Stimulated activated CD4-positive, alpha-beta T cell treated with anti-CD3 and anti-CD28 coated beads, Interleukin-1b, Interleukin-23, amount 100 ng/mL, for 48 hours (primary cell): ENCODE data around the gene MESP2.

Source experiments
- DNase-seq: peaks from one replicate; pipeline ENCODE4 v3.0.0-alpha.2; 2020

The MESP2 gene

GRCh38 chr15:89756897-89757296 lies 19.2 kb upstream of the MESP2 start:
- DNase-seq, result no peak

DNA sequence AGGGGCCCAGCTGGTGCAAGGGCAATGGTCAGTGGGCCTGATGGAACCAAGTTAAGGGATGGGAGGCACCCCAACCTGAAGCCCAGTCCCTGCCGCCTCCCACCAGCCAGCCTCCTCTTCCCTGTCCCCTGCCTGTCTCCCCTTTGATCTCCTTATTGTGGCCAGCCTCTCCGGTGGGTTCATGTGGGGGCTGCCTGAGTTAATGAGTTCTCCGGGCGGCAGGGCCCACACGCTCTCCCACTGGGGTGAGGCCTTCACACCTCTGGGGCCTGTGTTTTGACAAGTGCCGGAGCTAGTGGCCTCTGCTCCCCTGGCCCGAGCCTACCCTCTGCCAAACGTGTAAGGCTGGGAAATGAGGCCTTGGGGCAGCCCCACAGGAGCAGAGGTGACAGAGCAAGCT lies 17.8 kb upstream of the MESP2 start:
- DNase-seq, result no peak

DNA sequence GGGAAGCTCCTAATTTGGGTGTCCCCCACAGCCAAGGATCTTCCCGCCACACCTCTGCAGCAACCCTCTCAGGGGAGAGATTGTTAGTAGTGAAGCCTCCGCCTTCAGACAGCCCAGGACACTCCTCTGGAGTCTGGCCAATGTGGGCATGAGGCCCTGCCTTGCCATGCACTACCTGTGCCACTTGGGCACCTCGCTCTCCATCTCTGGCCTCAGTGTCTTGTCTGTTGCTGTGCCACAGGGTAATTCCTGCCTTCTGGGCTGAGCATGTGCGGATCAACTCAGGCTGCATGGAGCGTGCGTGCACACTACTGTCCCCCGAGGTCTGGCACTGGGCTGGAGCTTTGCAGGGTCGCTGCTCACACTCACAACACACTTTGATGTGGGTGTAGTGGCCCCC lies 17.2 kb upstream of the MESP2 start:
- no peak for DNase-seq

DNA sequence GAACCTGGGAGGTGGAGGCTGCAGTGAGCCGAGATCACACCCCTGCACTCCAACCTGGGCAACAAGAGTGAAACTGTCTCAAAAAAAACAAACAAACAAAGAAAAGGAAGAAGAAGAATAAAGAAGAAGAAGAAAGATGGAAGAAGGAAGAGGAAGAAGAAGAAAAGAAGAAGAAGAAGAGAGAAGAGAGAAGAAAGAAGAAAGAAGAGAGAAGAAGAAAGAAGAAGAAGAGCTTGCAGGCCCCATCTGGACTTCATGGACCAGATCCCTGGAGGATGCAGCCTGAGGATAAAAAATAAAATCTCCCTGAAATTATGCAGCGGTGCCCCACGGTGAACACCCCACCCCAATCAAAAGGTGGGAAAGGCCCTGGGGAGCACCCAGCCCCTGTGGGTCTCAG lies 16.3 kb upstream of the MESP2 start:
- DNase-seq, result no peak

DNA sequence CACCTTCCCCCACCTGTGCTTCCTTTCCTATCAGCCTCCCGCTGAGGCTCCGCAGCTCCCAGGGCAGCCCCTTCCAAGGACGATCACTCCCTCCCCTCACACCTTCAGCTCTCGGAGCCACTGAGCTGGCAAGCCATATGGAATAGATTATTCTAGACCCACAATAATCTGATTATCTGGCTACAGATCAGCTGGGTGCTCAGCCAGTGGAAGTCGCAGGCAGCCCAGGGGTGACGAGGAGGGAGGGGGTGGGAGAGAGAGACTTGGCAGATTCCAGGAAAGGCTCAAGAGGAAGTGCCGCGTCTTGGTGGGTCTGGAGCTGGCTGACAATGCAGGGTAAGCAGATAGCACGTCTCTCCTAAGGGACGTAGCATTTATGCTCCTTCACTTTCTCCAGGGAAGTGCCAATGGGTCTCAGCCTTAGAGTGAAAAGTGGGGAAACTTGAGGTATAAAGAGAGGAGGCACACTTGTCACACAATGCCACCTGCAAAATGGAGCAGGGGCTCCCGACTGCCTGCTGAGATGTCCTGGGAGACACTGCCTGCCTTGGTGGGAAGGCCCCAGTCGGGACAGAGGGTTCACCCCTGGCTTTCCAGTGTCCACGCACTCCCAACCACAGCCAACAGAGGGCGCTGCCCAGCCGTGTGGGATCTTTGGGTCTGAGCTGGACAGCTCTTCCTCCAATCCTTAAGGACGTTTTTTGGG lies 15.7 kb upstream of the MESP2 start:
- DNase-seq, result peak; percentile 68

GRCh38 chr15:89761009-89761831 lies 14.9 kb upstream of the MESP2 start:
- no peak for DNase-seq

- DNase-seq, result no peak
Measured at GRCh38 chr15:89761929-89762328, 14.2 kb upstream of the MESP2 start.

GRCh38 chr15:89765694-89766093 lies 10.4 kb upstream of the MESP2 start:
- DNase-seq, result no peak

- no peak for DNase-seq
Measured at GRCh38 chr15:89766357-89767311, 9.5 kb upstream of the MESP2 start.

DNA sequence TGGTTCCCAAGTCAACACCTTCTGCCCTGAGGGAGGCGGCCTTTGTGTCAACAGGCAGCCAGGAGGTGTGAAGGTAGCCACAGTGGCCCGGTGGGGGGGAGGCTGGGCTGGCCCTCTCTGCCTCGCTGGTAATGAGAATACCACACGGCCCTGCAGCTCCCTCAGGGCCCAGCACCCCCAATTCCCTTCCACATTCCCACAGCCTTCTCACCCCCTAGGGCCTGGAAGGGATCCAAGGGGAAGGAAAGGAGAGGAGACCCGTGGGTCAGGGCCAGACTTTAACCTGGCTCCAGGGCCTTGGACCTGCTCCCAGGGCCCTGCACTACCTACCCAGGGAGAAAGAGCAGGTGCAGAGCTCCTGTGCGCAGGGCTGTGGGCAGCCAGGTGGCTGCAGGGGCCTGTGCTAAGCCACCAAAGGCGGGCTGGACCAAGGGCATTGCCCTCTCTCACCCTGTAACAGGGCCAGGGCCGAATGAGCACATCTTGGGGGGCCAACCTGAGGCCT lies 8.7 kb upstream of the MESP2 start:
- DNase-seq, result no peak

GRCh38 chr15:89768071-89768500 lies 8.0 kb upstream of the MESP2 start:
- no peak for DNase-seq

DNA sequence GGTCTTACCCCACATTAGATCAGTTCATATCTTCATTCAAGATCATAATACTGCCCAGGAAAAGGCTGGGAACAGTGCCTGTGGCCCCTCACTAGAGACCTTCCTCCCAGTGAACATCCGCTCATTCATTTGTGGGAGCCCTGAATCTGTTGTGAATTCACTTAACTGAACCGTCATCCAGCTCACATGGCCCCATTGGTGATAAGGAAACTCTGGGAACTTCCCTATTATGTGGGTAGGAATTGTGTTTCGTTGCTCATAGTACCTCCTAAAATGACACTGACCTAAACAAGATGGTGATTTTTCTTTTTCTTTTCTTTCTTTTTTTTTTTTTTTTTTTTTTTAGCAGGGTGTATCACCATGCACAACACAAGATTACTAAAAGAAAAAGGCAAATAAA lies 6.8 kb upstream of the MESP2 start:
- no peak for DNase-seq

DNA sequence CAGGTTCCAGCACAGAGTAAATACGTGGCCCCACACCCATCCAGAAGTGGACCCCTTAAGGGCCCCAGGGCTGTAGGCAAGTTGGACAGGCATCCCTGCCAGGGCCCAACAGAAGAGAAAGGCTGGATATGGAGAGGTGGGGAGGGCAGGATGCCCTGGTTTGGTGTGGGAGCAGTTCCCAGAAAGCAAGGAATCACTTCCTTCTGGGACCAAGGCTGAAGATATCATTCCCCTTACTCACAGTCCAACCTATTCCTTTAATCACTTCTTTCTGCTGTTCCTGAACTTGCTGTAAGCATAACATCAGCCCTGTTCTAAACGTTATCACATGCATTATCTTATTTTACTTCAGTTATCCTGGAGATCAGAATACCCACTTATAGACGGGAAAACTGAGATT lies 6.1 kb upstream of the MESP2 start:
- no peak for DNase-seq

DNA sequence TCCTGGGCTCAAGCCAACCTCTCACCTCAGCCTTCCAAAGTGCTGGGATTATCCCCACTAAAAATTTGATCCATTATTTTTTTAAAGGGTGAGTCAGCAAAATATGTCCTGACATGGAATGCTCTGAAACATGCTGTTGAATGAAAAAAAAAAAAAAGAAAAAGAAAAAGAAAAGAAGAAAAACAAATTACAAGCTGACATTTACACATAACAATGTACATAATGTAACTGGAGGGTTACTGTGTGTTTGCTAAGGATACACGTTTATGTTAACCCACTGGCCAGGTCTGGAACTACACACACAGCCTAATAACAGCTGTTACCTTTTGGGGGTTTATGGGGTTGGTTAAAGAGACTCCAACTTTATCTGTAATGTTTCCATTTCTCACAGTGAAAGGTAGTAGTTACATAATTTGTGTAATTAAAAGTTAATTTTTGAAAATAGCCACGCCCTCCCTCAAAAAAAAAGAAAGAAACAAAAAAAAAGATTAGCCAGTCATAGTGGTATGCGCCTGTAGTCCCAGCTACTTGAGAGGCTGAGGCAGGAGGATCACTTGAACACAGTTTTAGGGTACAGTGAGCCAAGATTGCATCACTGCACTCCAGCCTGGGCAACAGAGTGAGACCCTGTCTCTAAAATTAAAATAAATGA lies 3.1 kb upstream of the MESP2 start:
- no peak for DNase-seq

DNA sequence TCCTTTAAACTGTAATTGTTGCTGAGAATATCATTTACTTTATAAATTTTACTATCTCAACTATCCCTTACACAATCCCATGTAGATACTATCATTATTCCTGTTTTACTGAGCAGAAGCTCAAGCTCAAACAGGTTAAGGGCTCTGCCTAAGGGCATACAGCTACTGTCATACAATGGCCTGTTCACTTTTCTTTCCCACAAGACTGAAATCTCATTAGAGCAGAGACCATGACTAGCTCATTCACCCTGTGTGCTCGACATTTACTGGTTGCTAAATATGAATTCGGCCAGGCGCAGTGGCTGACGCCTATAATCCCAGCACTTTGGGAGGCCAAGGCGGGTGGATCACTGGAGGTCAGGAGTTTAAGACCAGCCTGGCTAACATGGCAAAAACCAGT lies 1.6 kb upstream of the MESP2 start:
- DNase-seq, result no peak

- no peak for DNase-seq
Measured at GRCh38 chr15:89775815-89776214, 317 bp upstream of the MESP2 start.

- DNase-seq, result no peak
Measured at GRCh38 chr15:89777073-89777751, 1.1 kb downstream of the MESP2 start.

GRCh38 chr15:89777782-89778380 lies 1.7 kb downstream of the MESP2 start:
- DNase-seq, result no peak

- DNase-seq, result no peak
Measured at GRCh38 chr15:89778861-89779260, 2.7 kb downstream of the MESP2 start.

DNA sequence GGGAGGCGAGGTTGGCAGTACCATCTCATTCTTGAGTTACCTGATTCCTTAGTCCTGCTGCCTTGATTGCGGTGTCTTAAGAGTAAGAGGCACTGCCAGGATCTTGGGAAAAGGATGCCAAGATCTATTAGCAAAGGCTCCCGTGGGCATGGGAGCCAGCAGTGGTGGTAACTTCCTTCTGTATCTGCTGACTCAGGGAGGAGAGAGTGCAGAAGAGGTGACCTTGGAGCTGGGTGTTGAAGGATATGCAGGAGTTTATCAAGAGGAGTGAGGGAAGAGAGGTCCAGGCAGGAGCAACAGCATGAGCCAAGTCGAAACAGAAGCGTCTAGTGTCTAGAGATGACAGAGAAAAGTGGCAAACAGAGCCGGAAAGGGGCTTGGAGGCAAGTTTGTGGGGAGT lies 4.5 kb downstream of the MESP2 start:
- DNase-seq, result no peak

DNA sequence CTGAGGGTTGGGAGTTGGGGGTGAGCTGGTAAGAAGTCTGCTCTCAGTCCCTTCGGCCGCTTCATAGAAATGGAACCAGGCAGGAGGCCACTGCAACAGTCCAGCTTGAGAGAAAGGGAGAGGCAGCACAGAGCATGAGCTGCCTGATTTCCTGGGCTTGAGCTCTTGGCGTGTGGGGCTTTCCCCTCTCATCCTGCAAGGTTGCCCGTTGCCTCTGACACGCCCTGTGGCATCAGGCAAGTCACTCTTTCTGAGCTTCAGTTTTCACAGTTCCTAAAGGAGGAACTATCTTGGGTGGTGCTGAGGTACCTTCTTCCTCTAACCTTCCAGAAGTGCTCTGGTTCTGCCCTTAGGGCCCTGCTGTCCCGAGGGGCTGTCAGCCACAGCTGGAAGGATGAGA lies 4.9 kb downstream of the MESP2 start:
- peak; percentile 41 for DNase-seq
